B cell (primary cell): ENCODE results near the gene CLN6. TPM values are rescaled to one million over a fixed set of nuclear protein-coding genes. Genes with fewer than 3 reads are reported as not detected.
"Not testable (repeated sequence)": the region's sequence is repeated elsewhere in the genome, so short reads cannot be mapped to it uniquely, and the experiment has no call there.

Experiments used
- ATAC-seq: fragments of 200-7000 bp; cut with Tn5 transposase; one replicate; pipeline ENCODE4 v1.10.0; 2021; ENCODE audit warnings: low read depth, mild to moderate bottlenecking, moderate number of reproducible peaks, moderate library complexity
- CTCF ChIA-PET: fragments of 350-600 bp; sonication (Branson Sonifier 250); formaldehyde crosslinking; loops from one replicate; lab custom pipeline; 2021; ENCODE audit warnings: antibody characterized with exemption, inconsistent platforms; lab: Charles Lee
- POLR2A ChIA-PET: fragments of 350-600 bp; sonication (Branson Sonifier 250); formaldehyde crosslinking; loops from one replicate; lab custom pipeline; 2021; ENCODE audit warnings: antibody characterized with exemption; lab: Charles Lee
- DNase-seq: peaks from one replicate; pipeline ENCODE4 v3.0.0; 2013
- H2AFZ ChIP-seq: 2 replicates; pipeline ENCODE4 v1.6.1; 2012; ENCODE audit warnings: mild to moderate bottlenecking, low read depth, low read length; ENCODE audit not compliant: insufficient read depth, poor library complexity, severe bottlenecking
- H3K27ac ChIP-seq, 2 donors: 1 replicate in 1 of 2; 2 replicates in 1 of 2; pipeline ENCODE4 v1.5.1; 2012 to 2013; ENCODE audit warnings: low read length in 2 of 2, mild to moderate bottlenecking in 2 of 2, moderate library complexity in 1 of 2
- H3K27me3 ChIP-seq, 4 experiments: fragments of 200-600 bp in 1 of 4; sonication (generic) in 1 of 4; replicated peaks in 1 of 4; 1 replicate in 2 of 4; 2 replicates in 2 of 4; pipeline versions ENCODE4 v1.6.1 to v1.7.0; 2013 to 2016; ENCODE audit warnings: low read length in 3 of 4, mild to moderate bottlenecking in 2 of 4, mixed read lengths in 1 of 4, moderate library complexity in 1 of 4; ENCODE audit not compliant: insufficient read depth in 4 of 4, control insufficient read depth in 3 of 4; ENCODE audit errors: control extremely low read depth in 1 of 4
- H3K36me3 ChIP-seq, 2 experiments: replicated peaks in 1 of 2; 1 replicate in 1 of 2; 2 replicates in 1 of 2; pipeline versions ENCODE4 v1.6.1 to v1.7.1; 2013; ENCODE audit warnings: low read length in 1 of 2; ENCODE audit not compliant: insufficient read depth in 2 of 2, control insufficient read depth in 1 of 2; ENCODE audit errors: control extremely low read depth in 1 of 2, extremely low read depth in 1 of 2
- H3K4me1 ChIP-seq, 2 donors: fragments of 200-600 bp in 1 of 2; sonication (generic) in 1 of 2; 1 replicate in 1 of 2; 2 replicates in 1 of 2; pipeline versions ENCODE4 v1.5.1 to v1.6.1; 2013 to 2017; ENCODE audit warnings: low read length in 2 of 2; ENCODE audit not compliant: control insufficient read depth in 2 of 2, insufficient read depth in 2 of 2
- H3K4me2 ChIP-seq: replicated peaks from 2 replicates; pipeline ENCODE3; 2012; ENCODE audit warnings: mild to moderate bottlenecking, low read depth, low read length; ENCODE audit not compliant: poor library complexity, severe bottlenecking
- H3K4me3 ChIP-seq, 5 experiments: fragments of 200-600 bp in 1 of 5; sonication (generic) in 1 of 5; 1 replicate in 3 of 5; 2 replicates in 2 of 5; pipeline versions ENCODE4 v1.5.1 to v1.7.0; 2011 to 2016; ENCODE audit warnings: low read length in 4 of 5, mild to moderate bottlenecking in 4 of 5, low read depth in 2 of 5, control low read depth in 1 of 5, moderate library complexity in 1 of 5; ENCODE audit not compliant: insufficient read depth in 1 of 5; ENCODE audit errors: control extremely low read depth in 1 of 5, extremely low read depth in 1 of 5
- H3K79me2 ChIP-seq: fragments of 200-600 bp; sonication (generic); one replicate; pipeline ENCODE4 v1.6.0; 2016; ENCODE audit warnings: low read length; ENCODE audit not compliant: control insufficient read depth, insufficient read depth
- H3K9ac ChIP-seq: fragments of 200-600 bp; sonication (generic); 2 replicates; pipeline ENCODE4 v1.6.1; 2017; ENCODE audit warnings: mild to moderate bottlenecking, low read length, moderate library complexity
- H3K9me3 ChIP-seq, 3 donors: one replicate each; pipeline versions ENCODE4 v1.6.1 to v1.7.1; 2013; ENCODE audit warnings: low read length in 2 of 3; ENCODE audit not compliant: control insufficient read depth in 2 of 3, insufficient read depth in 1 of 3; ENCODE audit errors: control extremely low read depth in 1 of 3
- H4K20me1 ChIP-seq: 2 replicates; pipeline ENCODE4 v1.6.0; 2012; ENCODE audit warnings: mild to moderate bottlenecking, low read length; ENCODE audit not compliant: insufficient read depth, control insufficient read depth, poor library complexity, severe bottlenecking
- H3K27ac Mint-ChIP-seq: one replicate; pipeline ENCODE4 v1.8.0; 2021; ENCODE audit warnings: mixed read lengths
- H3K27me3 Mint-ChIP-seq: one replicate; pipeline ENCODE4 v1.8.0; 2021; ENCODE audit warnings: mixed read lengths
- H3K4me1 Mint-ChIP-seq: one replicate; pipeline ENCODE4 v1.8.0; 2021; ENCODE audit warnings: mixed read lengths
- H3K4me3 Mint-ChIP-seq: one replicate; pipeline ENCODE4 v1.8.0; 2021; ENCODE audit warnings: mixed read lengths
- H3K9me3 Mint-ChIP-seq: one replicate; pipeline ENCODE4 v1.8.0; 2022; ENCODE audit warnings: mixed read lengths; ENCODE audit not compliant: insufficient read depth
- EZH2 ChIP-seq: IDR thresholded peaks from 2 replicates; pipeline ENCODE4 v1.6.1; 2012; ENCODE audit warnings: borderline replicate concordance, low read depth, mild to moderate bottlenecking, moderate library complexity, low read length; ENCODE audit not compliant: insufficient read depth, poor library complexity, severe bottlenecking
- WGBS: methylation state at CpG from one replicate; pipeline ENCODE4 v1.1.5; 2013; ENCODE audit warnings: missing lambda C conversion rate; ENCODE audit not compliant: insufficient coverage; 5-methylcytosine and 5-hydroxymethylcytosine counted together
- intact Hi-C: fragments of 100-400 bp; cut with micrococcal nuclease; formaldehyde crosslinking; loops from one replicate; pipeline ENCODE4 v1.10.0; 2022
- polyA plus RNA-seq: library from polyadenylated mRNA; depleted of rRNA; stranded (reverse); fragments of >200 nt; gene quantifications from 2 replicates; pipeline ENCODE4 v1.2.3, GENCODE V29; 2012
- total RNA-seq, 2 donors: library from RNA; stranded (reverse); fragments of 120-200 nt in 1 of 2; gene quantifications; 1 replicate in 1 of 2; 2 replicates in 1 of 2; pipeline versions ENCODE4 v1.2.3 to v1.2.4, GENCODE V29; 2013 to 2022
- TF ChIP-seq, protein P1 (sequence below): fragments of 200-600 bp; IDR thresholded peaks from one replicate; pipeline ENCODE4 v1.8.0; 2022; ENCODE audit warnings: antibody characterized with exemption, mild to moderate bottlenecking

The CLN6 gene
- total and polyA plus RNA-seq, 2 donors (not counting 1 experiment from before 2014, with no cell fraction given): 22.8 TPM

DNA sequence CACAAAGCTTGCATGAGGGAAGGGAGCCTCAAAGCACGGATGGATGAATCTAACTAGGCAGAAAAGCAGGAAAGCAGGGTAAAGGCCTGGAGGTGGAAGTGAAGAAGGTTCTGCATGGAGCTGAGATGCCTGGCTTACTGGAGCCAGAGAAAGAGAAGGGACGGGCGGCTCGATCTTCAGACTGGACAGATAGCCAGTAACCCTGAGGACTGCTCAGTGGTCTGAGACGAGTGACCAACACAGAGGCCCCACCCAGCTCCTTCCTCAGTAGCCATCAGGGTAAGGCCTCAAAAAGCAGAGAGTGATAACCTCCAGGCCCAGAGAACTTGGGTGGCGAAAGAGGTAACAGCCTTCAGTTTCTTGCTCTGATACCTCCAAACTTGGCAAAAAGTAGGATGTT, 6.4 kb downstream of the CLN6 start:
- no peak overlapping the region for H3K9ac ChIP-seq
- DNase-seq (no peak), ATAC-seq (no peak)
- ChIA-PET POLR2A (no interaction called here), CTCF (no interaction called here)
- no peaks in the 10 kb centered on the region for H3K27me3 ChIP-seq
- TF ChIP-seq EZH2: no peak
- TF ChIP-seq, protein P1, sequence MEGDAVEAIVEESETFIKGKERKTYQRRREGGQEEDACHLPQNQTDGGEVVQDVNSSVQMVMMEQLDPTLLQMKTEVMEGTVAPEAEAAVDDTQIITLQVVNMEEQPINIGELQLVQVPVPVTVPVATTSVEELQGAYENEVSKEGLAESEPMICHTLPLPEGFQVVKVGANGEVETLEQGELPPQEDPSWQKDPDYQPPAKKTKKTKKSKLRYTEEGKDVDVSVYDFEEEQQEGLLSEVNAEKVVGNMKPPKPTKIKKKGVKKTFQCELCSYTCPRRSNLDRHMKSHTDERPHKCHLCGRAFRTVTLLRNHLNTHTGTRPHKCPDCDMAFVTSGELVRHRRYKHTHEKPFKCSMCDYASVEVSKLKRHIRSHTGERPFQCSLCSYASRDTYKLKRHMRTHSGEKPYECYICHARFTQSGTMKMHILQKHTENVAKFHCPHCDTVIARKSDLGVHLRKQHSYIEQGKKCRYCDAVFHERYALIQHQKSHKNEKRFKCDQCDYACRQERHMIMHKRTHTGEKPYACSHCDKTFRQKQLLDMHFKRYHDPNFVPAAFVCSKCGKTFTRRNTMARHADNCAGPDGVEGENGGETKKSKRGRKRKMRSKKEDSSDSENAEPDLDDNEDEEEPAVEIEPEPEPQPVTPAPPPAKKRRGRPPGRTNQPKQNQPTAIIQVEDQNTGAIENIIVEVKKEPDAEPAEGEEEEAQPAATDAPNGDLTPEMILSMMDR: no peak
- Mint-ChIP-seq H3K27ac (no peak overlapping the region), H3K4me1 (peaks cover 22% of the 10 kb centered on the region), H3K27me3 (no peaks in the 10 kb centered on the region), H3K9me3 (no peaks in the 10 kb centered on the region), H3K4me3 (no peak overlapping the region)
- no peak overlapping the region for H3K4me2 ChIP-seq
- peaks cover 14 to 19% of the 10 kb centered on the region in 2 donors for H3K4me1 ChIP-seq
- H2AFZ ChIP-seq: no peak overlapping the region
- H4K20me1 ChIP-seq: peaks cover 29% of the 10 kb centered on the region
- H3K36me3 ChIP-seq: peaks cover 0 to 4% of the 10 kb centered on the region in 2 experiments
- intact Hi-C loops: no loop called here
- 98% methylated on average over 6 of the region's 6 CpGs for WGBS
- H3K9me3 ChIP-seq: no peaks in the 10 kb centered on the region
- H3K79me2 ChIP-seq: peaks cover 46% of the 10 kb centered on the region
- H3K27ac ChIP-seq: no peak overlapping the region
- no peak overlapping the region for H3K4me3 ChIP-seq

DNA sequence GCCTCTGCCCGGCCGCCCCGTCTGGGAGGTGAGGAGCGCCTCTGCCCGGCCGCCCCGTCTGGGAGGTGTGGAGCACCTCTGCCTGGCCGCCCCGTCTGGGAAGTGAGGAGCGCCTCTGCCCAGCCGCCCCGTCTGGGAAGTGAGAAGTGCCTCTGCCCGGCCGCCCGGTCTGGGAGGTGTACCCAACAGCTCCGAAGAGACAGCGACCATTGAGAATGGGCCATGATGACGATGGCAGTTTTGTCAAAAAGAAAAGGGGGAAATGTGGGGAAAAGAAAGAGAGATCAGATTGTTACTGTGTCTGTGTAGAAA, 7.1 kb downstream of the CLN6 start:
- H3K9ac ChIP-seq, H3K9me3 ChIP-seq, H3K4me3 Mint-ChIP-seq, POLR2A ChIA-PET, H3K27me3 ChIP-seq, H3K4me2 ChIP-seq, intact Hi-C loops, H3K27me3 Mint-ChIP-seq, H3K27ac Mint-ChIP-seq, H3K27ac ChIP-seq, DNase-seq, H2AFZ ChIP-seq, H3K36me3 ChIP-seq, ATAC-seq, H3K9me3 Mint-ChIP-seq, H3K4me3 ChIP-seq: not testable (repeated sequence)
- peaks cover 38% of the 10 kb centered on the region for H3K79me2 ChIP-seq
- peaks cover 11 to 14% of the 10 kb centered on the region in 2 donors for H3K4me1 ChIP-seq
- WGBS: 97% methylated on average over 17 of the region's 18 CpGs
- CTCF ChIA-PET: interaction anchor here (0.7 kb wide), 1 partner anchor 1148 kb away, joined by 3 read pairs; no protein-coding TSS in a partner anchor
- peaks cover 30% of the 10 kb centered on the region for H4K20me1 ChIP-seq
- H3K4me1 Mint-ChIP-seq: peaks cover 16% of the 10 kb centered on the region

DNA sequence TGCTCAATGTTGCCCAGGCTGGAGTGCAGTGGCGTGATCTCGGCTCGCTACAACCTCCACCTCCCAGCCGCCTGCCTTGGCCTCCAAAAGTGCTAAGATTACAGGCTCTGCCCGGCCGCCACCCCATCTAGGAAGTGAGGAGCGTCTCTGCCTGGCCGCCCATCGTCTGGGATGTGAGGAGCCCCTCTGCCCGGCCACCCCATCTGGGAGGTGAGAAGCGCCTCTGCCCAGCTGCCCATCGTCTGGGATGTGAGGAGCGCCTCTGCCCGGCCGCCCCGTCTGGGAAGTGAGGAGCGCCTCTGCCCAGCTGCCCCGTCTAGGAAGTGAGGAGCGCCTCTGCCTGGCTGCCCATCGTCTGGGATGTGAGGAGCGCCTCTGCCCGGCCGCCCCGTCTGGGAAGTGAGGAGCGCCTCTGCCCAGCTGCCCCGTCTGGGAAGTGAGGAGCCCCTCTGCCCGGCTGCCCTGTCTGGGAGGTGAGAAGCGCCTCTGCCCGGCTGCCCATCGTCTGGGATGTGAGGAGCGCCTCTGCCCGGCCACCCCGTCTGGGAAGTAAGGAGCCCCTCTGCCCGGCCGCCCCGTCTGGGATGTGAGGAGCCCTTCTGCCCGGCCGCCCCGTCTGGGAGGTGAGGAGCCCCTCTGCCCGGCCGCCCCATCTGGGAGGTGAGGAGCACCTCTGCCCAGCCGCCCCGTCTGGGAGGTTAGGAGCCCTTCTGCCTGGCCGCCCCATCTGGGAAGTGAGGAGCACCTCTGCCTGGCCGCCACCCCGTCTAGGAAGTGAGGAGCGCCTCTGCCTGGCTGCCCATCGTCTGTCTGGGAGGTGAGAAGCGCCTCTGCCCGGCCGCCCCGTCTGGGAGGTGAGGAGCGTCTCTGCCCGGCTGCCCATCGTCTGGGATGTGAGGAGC, 7.7 kb downstream of the CLN6 start:
- intact Hi-C loops, H3K4me2 ChIP-seq, H3K9me3 ChIP-seq, H3K4me3 Mint-ChIP-seq, ATAC-seq, H3K9ac ChIP-seq, DNase-seq, H3K27ac ChIP-seq, H3K27ac Mint-ChIP-seq, H3K27me3 ChIP-seq, POLR2A ChIA-PET, H2AFZ ChIP-seq, H3K9me3 Mint-ChIP-seq, H3K4me3 ChIP-seq, H3K36me3 ChIP-seq, H3K27me3 Mint-ChIP-seq: not testable (repeated sequence)
- H3K4me1 ChIP-seq: peaks cover 11 to 14% of the 10 kb centered on the region in 2 donors
- peaks cover 13% of the 10 kb centered on the region for H3K4me1 Mint-ChIP-seq
- CTCF ChIA-PET: interaction anchor here (0.7 kb wide), 1 partner anchor 1147 kb away, joined by 3 read pairs; no protein-coding TSS in a partner anchor
- 93% methylated on average over 50 of the region's 55 CpGs for WGBS
- H3K79me2 ChIP-seq: peaks cover 33% of the 10 kb centered on the region
- peaks cover 30% of the 10 kb centered on the region for H4K20me1 ChIP-seq
